HCT116 (cell line): ENCODE measurements around the gene SCO1. TPM values are rescaled to one million over a fixed set of nuclear protein-coding genes. Genes with fewer than 3 reads are reported as not detected.

ENCODE experiments used
- ATAC-seq: fragments of 200-7000 bp; cut with Tn5 transposase; 2 replicates; pipeline ENCODE4 v1.9.1; 2020; ENCODE audit warnings: mild to moderate bottlenecking, moderate library complexity
- BruUV-seq: library from RNA; stranded (reverse); fragments of 400-500 nt; replicated peaks from 2 replicates; lab custom pipeline; 2021; lab: Mats Ljungman, UMichigan
- CTCF ChIA-PET: fragments of 300-600 bp; sonication (Branson Sonifier 250); formaldehyde crosslinking; loops from one replicate; lab custom pipeline; 2021; ENCODE audit warnings: antibody characterized with exemption; lab: Charles Lee
- POLR2A ChIA-PET: fragments of 300-600, 350-600 bp; sonication (Branson Sonifier 250); formaldehyde crosslinking; loops from one replicate; lab custom pipeline; 2021; ENCODE audit warnings: antibody characterized with exemption; lab: Charles Lee
- RAD21 ChIA-PET, 2 experiments: fragments of 300-600 bp; sonication (Branson Sonifier 250); formaldehyde crosslinking; loops; one replicate each; lab custom pipeline; 2023; ENCODE audit warnings: low total read pairs in 2 of 2; ENCODE audit not compliant: uncharacterized antibody in 2 of 2, unreplicated experiment in 2 of 2, low non-redundant PET in 1 of 2; lab: Charles Lee
- DNase-seq: peaks from one replicate; pipeline ENCODE4 v3.0.0-alpha.2; 2010; ENCODE audit warnings: low read depth, low spot score
- H2AFZ ChIP-seq: fragments of 200-600 bp; shearing (Covaris generic), sonication (generic); 2 replicates; pipeline ENCODE4 v1.6.1; 2017; ENCODE audit warnings: low read depth, mixed run types, mixed read lengths, antibody characterized with exemption, low read length; ENCODE audit not compliant: poor library complexity, severe bottlenecking
- H3K27ac ChIP-seq: 2 replicates; pipeline ENCODE4 v1.5.1; 2012; ENCODE audit warnings: low read depth, low read length
- H3K27me3 ChIP-seq: fragments of 200-600 bp; sonication (generic); 2 replicates; pipeline ENCODE4 v1.6.1; 2016; ENCODE audit warnings: mixed run types, low read length, mixed read lengths; ENCODE audit not compliant: insufficient read depth
- H3K36me3 ChIP-seq, 2 experiments: fragments of 200-500 bp in 1 of 2; fragments of 200-600 bp in 1 of 2; sonication (Bioruptor generic) in 1 of 2; sonication (generic) in 1 of 2; 2 replicates each; pipeline versions ENCODE4 v1.5.1 to v1.6.1; 2014 to 2016; ENCODE audit warnings: low read length in 2 of 2, inconsistent platforms in 1 of 2, mixed read lengths in 1 of 2, mixed run types in 1 of 2; ENCODE audit not compliant: insufficient read depth in 2 of 2, control insufficient read depth in 1 of 2
- H3K4me1 ChIP-seq, 2 experiments: fragments of 200-600 bp in 1 of 2; sonication (generic) in 1 of 2; 2 replicates each; pipeline versions ENCODE4 v1.5.1 to v1.6.1; 2012 to 2017; ENCODE audit warnings: low read length in 2 of 2, inconsistent platforms in 1 of 2, mild to moderate bottlenecking in 1 of 2, mixed read lengths in 1 of 2, mixed run types in 1 of 2, moderate library complexity in 1 of 2; ENCODE audit not compliant: insufficient read depth in 2 of 2, control insufficient read depth in 1 of 2
- H3K4me2 ChIP-seq: fragments of 200-600 bp; sonication (generic); 2 replicates; pipeline ENCODE4 v1.6.1; 2017; ENCODE audit warnings: mixed run types, low read length, mixed read lengths
- H3K4me3 ChIP-seq, 2 experiments: fragments of 200-600 bp in 1 of 2; sonication (generic) in 1 of 2; replicated peaks in 1 of 2; 2 replicates each; pipeline ENCODE4 v1.5.1; 2011 to 2016; ENCODE audit warnings: low read length in 2 of 2, control low read depth in 1 of 2, low read depth in 1 of 2, mild to moderate bottlenecking in 1 of 2, mixed read lengths in 1 of 2, mixed run types in 1 of 2
- H3K79me2 ChIP-seq: fragments of 200-600 bp; sonication (generic); 2 replicates; pipeline ENCODE4 v1.6.1; 2017; ENCODE audit warnings: mild to moderate bottlenecking, mixed run types, low read length, moderate library complexity, mixed read lengths; ENCODE audit not compliant: insufficient read depth
- H3K9ac ChIP-seq: fragments of 200-600 bp; sonication (generic); 2 replicates; pipeline ENCODE4 v1.6.1; 2016; ENCODE audit warnings: low read length, mixed read lengths
- H3K9me2 ChIP-seq: fragments of 200-600 bp; sonication (generic), shearing (Covaris generic); 2 replicates; pipeline ENCODE4 v1.6.1; 2017; ENCODE audit warnings: mixed run types, mild to moderate bottlenecking, moderate library complexity; ENCODE audit not compliant: insufficient read depth
- H3K9me3 ChIP-seq, 2 experiments: fragments of 200-500 bp in 1 of 2; fragments of 200-600 bp in 1 of 2; sonication (Bioruptor generic) in 1 of 2; sonication (generic) in 1 of 2; 2 replicates each; pipeline ENCODE4 v1.6.1; 2014 to 2017; ENCODE audit warnings: low read length in 2 of 2, mixed read lengths in 2 of 2, inconsistent platforms in 1 of 2, low read depth in 1 of 2, mild to moderate bottlenecking in 1 of 2, mixed run types in 1 of 2, moderate library complexity in 1 of 2; ENCODE audit not compliant: control insufficient read depth in 1 of 2, insufficient read depth in 1 of 2
- H4K20me1 ChIP-seq: fragments of 200-600 bp; sonication (generic), shearing (Covaris generic); 2 replicates; pipeline ENCODE4 v1.6.1; 2017; ENCODE audit warnings: mixed run types, mild to moderate bottlenecking, moderate library complexity; ENCODE audit not compliant: insufficient read depth
- EGR1 ChIP-seq: IDR thresholded peaks from 2 replicates; pipeline ENCODE4 v1.6.1; 2012; ENCODE audit warnings: low read depth
- ELF1 ChIP-seq: IDR thresholded peaks from 2 replicates; pipeline ENCODE4 v1.6.1; 2012; ENCODE audit warnings: low read depth, borderline replicate concordance
- EZH2 ChIP-seq: fragments of 200-600 bp; sonication (generic); IDR thresholded peaks from 2 replicates; pipeline ENCODE4 v1.6.1; 2017; ENCODE audit warnings: antibody characterized with exemption, mixed run types
- EZH2phosphoT487 ChIP-seq: fragments of 200-600 bp; IDR thresholded peaks from 2 replicates; pipeline ENCODE4 v1.6.1; 2018; ENCODE audit warnings: antibody characterized with exemption, borderline replicate concordance
- FOSL1 ChIP-seq: IDR thresholded peaks from 2 replicates; pipeline ENCODE4 v1.6.1; 2012; ENCODE audit warnings: low read depth
- POLR2A ChIP-seq: IDR thresholded peaks from 2 replicates; pipeline ENCODE4 v1.7.0; 2011; ENCODE audit warnings: borderline replicate concordance; ENCODE audit not compliant: insufficient read depth, insufficient read length; ENCODE audit errors: extremely low read depth
- POLR2AphosphoS5 ChIP-seq: IDR thresholded peaks from 2 replicates; pipeline ENCODE4 v1.6.1; 2011; ENCODE audit warnings: mild to moderate bottlenecking, low read depth, low read length, moderate library complexity
- RAD21 ChIP-seq: IDR thresholded peaks from 2 replicates; pipeline ENCODE4 v1.6.1; 2012; ENCODE audit warnings: low read depth, mild to moderate bottlenecking
- SIN3A ChIP-seq: IDR thresholded peaks from 2 replicates; pipeline ENCODE4 v1.6.1; 2012; ENCODE audit warnings: low read depth
- SRF ChIP-seq: IDR thresholded peaks from 2 replicates; pipeline ENCODE4 v1.6.1; 2012; ENCODE audit warnings: low read depth
- TCF7L2 ChIP-seq: IDR thresholded peaks from 2 replicates; pipeline ENCODE4 v1.7.0; 2011; ENCODE audit warnings: borderline replicate concordance, inconsistent platforms; ENCODE audit not compliant: insufficient read depth, insufficient read length; ENCODE audit errors: extremely low read depth
- YY1 ChIP-seq: IDR thresholded peaks from 2 replicates; pipeline ENCODE4 v1.6.1; 2011; ENCODE audit warnings: low read length, low read depth, moderate library complexity, mild to moderate bottlenecking; ENCODE audit not compliant: insufficient replicate concordance; ENCODE audit errors: extremely low read depth
- ZFX ChIP-seq: fragments of 450-650 bp; IDR thresholded peaks from 2 replicates; pipeline ENCODE4 v1.6.1; 2017
- ZNF274 ChIP-seq: fragments of 200-500 bp; sonication (Bioruptor generic); IDR thresholded peaks from 2 replicates; pipeline ENCODE4 v1.6.1; 2014; ENCODE audit warnings: mild to moderate bottlenecking, low read depth, low read length, inconsistent platforms
- intact Hi-C: fragments of 100-400 bp; cut with micrococcal nuclease; formaldehyde crosslinking; loops from 2 replicates; pipeline ENCODE4 v1.10.0; 2022
- total RNA-seq: library from RNA; stranded (reverse); gene quantifications from one replicate; pipeline ENCODE4 v1.2.1, GENCODE V29; 2021; ENCODE audit not compliant: unreplicated experiment
- TF ChIP-seq, protein P1 (sequence below): IDR thresholded peaks from 2 replicates; pipeline ENCODE4 v1.6.1; 2012
- TF ChIP-seq, protein P2 (sequence below), 3 experiments: fragments of 200-600 bp in 1 of 3; sonication (generic) in 1 of 3; IDR thresholded peaks in 2 of 3; conservative IDR thresholded peaks in 1 of 3; 2 replicates each; pipeline ENCODE4 v1.5.1; 2012 to 2017; ENCODE audit warnings: low read depth in 2 of 3, low read length in 2 of 3, antibody characterized with exemption in 1 of 3, borderline replicate concordance in 1 of 3, control low read depth in 1 of 3, mild to moderate bottlenecking in 1 of 3, mixed read lengths in 1 of 3, mixed run types in 1 of 3, moderate library complexity in 1 of 3; ENCODE audit not compliant: insufficient read depth in 1 of 3
- TF ChIP-seq, protein P3 (sequence below): IDR thresholded peaks from 2 replicates; pipeline ENCODE4 v1.6.1; 2011; ENCODE audit warnings: mild to moderate bottlenecking, low read length, moderate library complexity; ENCODE audit not compliant: insufficient replicate concordance; ENCODE audit errors: extremely low read depth
- TF ChIP-seq, protein P4 (sequence below): IDR thresholded peaks from 2 replicates; pipeline ENCODE4 v1.6.1; 2012; ENCODE audit warnings: low read depth
- TF ChIP-seq, protein P5 (sequence below): IDR thresholded peaks from 2 replicates; pipeline ENCODE4 v1.6.1; 2012

The SCO1 gene
- total RNA-seq, 1 experiment from 2014 or later, result 35.8 TPM

DNA sequence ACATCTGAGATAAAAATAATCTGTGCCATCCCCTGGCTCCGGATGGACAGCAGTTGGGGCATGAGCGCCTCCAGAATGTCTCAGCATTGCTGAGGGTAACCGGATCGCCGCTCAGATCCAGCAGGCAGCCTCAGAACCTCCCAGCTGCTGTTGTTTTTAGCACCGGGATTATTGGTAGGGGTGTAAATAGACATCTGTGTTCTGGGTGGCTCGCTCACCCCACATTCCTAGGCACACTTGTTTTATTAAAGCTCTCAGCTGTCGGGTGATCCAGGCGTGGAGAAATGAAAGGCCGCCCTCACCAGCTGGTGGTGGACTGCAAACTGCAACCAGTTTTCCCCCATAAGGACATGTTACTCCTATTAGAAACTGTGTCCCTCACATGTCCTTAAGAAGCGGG lies 72.4 kb downstream of the SCO1 start:
- no peaks in the 10 kb centered on the region for H3K9me3 ChIP-seq
- H3K4me2 ChIP-seq, result no peak overlapping the region
- H3K4me1 ChIP-seq, result no peaks in the 10 kb centered on the region
- intact Hi-C loops, result no loop called here
- POLR2A ChIA-PET, result no interaction called here
- CTCF ChIA-PET, result no interaction called here
- H3K9ac ChIP-seq, result no peak overlapping the region
- H4K20me1 ChIP-seq, result no peaks in the 10 kb centered on the region
- H3K79me2 ChIP-seq, result no peaks in the 10 kb centered on the region
- H3K36me3 ChIP-seq, result no peaks in the 10 kb centered on the region
- H3K27me3 ChIP-seq, result no peaks in the 10 kb centered on the region
- DNase-seq (no peak), ATAC-seq (no peak)
- no peaks in the 10 kb centered on the region for H3K9me2 ChIP-seq
- no peak overlapping the region for H3K27ac ChIP-seq
- BruUV-seq, result no TSS peak
- RAD21 ChIA-PET, result no interaction called here
- TF ChIP-seq, protein P1, sequence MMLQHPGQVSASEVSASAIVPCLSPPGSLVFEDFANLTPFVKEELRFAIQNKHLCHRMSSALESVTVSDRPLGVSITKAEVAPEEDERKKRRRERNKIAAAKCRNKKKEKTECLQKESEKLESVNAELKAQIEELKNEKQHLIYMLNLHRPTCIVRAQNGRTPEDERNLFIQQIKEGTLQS, result no peak
- TF ChIP-seq SIN3A, result no peak
- TF ChIP-seq YY1, result no peak
- no peak for TF ChIP-seq SRF
- no peak for TF ChIP-seq TCF7L2
- TF ChIP-seq FOSL1, result no peak
- TF ChIP-seq ELF1, result no peak
- no peak for TF ChIP-seq POLR2AphosphoS5
- TF ChIP-seq POLR2A, result no peak
- TF ChIP-seq ZFX, result no peak
- no peak for TF ChIP-seq EZH2phosphoT487
- no peak for TF ChIP-seq EZH2
- no peak for TF ChIP-seq ZNF274
- TF ChIP-seq, protein P2, sequence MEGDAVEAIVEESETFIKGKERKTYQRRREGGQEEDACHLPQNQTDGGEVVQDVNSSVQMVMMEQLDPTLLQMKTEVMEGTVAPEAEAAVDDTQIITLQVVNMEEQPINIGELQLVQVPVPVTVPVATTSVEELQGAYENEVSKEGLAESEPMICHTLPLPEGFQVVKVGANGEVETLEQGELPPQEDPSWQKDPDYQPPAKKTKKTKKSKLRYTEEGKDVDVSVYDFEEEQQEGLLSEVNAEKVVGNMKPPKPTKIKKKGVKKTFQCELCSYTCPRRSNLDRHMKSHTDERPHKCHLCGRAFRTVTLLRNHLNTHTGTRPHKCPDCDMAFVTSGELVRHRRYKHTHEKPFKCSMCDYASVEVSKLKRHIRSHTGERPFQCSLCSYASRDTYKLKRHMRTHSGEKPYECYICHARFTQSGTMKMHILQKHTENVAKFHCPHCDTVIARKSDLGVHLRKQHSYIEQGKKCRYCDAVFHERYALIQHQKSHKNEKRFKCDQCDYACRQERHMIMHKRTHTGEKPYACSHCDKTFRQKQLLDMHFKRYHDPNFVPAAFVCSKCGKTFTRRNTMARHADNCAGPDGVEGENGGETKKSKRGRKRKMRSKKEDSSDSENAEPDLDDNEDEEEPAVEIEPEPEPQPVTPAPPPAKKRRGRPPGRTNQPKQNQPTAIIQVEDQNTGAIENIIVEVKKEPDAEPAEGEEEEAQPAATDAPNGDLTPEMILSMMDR (IDR thresholded peaks at IDR 0.05 in 2 of 3, conservative IDR thresholded peaks at IDR 0.05 in 1 of 3; ENCODE audit: borderline replicate concordance in 1 of 3, insufficient read depth in 1 of 3, low read depth in 2 of 3, low read length in 2 of 3), result no peak
- no peak for TF ChIP-seq RAD21
- TF ChIP-seq, protein P3, sequence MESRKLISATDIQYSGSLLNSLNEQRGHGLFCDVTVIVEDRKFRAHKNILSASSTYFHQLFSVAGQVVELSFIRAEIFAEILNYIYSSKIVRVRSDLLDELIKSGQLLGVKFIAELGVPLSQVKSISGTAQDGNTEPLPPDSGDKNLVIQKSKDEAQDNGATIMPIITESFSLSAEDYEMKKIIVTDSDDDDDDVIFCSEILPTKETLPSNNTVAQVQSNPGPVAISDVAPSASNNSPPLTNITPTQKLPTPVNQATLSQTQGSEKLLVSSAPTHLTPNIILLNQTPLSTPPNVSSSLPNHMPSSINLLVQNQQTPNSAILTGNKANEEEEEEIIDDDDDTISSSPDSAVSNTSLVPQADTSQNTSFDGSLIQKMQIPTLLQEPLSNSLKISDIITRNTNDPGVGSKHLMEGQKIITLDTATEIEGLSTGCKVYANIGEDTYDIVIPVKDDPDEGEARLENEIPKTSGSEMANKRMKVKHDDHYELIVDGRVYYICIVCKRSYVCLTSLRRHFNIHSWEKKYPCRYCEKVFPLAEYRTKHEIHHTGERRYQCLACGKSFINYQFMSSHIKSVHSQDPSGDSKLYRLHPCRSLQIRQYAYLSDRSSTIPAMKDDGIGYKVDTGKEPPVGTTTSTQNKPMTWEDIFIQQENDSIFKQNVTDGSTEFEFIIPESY, result no peak
- no peak for TF ChIP-seq EGR1
- TF ChIP-seq, protein P4, sequence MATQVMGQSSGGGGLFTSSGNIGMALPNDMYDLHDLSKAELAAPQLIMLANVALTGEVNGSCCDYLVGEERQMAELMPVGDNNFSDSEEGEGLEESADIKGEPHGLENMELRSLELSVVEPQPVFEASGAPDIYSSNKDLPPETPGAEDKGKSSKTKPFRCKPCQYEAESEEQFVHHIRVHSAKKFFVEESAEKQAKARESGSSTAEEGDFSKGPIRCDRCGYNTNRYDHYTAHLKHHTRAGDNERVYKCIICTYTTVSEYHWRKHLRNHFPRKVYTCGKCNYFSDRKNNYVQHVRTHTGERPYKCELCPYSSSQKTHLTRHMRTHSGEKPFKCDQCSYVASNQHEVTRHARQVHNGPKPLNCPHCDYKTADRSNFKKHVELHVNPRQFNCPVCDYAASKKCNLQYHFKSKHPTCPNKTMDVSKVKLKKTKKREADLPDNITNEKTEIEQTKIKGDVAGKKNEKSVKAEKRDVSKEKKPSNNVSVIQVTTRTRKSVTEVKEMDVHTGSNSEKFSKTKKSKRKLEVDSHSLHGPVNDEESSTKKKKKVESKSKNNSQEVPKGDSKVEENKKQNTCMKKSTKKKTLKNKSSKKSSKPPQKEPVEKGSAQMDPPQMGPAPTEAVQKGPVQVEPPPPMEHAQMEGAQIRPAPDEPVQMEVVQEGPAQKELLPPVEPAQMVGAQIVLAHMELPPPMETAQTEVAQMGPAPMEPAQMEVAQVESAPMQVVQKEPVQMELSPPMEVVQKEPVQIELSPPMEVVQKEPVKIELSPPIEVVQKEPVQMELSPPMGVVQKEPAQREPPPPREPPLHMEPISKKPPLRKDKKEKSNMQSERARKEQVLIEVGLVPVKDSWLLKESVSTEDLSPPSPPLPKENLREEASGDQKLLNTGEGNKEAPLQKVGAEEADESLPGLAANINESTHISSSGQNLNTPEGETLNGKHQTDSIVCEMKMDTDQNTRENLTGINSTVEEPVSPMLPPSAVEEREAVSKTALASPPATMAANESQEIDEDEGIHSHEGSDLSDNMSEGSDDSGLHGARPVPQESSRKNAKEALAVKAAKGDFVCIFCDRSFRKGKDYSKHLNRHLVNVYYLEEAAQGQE, result no peak
- TF ChIP-seq, protein P5, sequence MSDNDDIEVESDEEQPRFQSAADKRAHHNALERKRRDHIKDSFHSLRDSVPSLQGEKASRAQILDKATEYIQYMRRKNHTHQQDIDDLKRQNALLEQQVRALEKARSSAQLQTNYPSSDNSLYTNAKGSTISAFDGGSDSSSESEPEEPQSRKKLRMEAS, result no peak
- H3K4me3 ChIP-seq, result no peak overlapping the region
- no peak overlapping the region for H2AFZ ChIP-seq
